Breast epithelium (tissue), 3 donors: Measurements from ENCODE around the gene TASOR2.

Experiments
- POLR2A ChIP-seq: fragments of 450-650 bp; IDR thresholded peaks from one replicate; pipeline ENCODE4 v1.6.1; 2016; ENCODE audit warnings: antibody characterized with exemption, mild to moderate bottlenecking, moderate library complexity
- POLR2AphosphoS5 ChIP-seq, 3 donors: sonication (generic); formaldehyde crosslinking; IDR thresholded peaks; one replicate each; pipeline ENCODE4 v1.6.1; 2017; ENCODE audit warnings: antibody characterized with exemption in 3 of 3
- TF ChIP-seq, protein P1 (sequence below), 3 donors: fragments of 450-650 bp; IDR thresholded peaks; one replicate each; pipeline ENCODE4 v1.5.1; 2016 to 2017; ENCODE audit warnings: antibody characterized with exemption in 3 of 3, mild to moderate bottlenecking in 3 of 3, moderate library complexity in 3 of 3

GRCh38 chr10:5634918-5635317 lies 49.7 kb upstream of the TASOR2 start:
- no peak for TF ChIP-seq POLR2A
- TF ChIP-seq, protein P1, sequence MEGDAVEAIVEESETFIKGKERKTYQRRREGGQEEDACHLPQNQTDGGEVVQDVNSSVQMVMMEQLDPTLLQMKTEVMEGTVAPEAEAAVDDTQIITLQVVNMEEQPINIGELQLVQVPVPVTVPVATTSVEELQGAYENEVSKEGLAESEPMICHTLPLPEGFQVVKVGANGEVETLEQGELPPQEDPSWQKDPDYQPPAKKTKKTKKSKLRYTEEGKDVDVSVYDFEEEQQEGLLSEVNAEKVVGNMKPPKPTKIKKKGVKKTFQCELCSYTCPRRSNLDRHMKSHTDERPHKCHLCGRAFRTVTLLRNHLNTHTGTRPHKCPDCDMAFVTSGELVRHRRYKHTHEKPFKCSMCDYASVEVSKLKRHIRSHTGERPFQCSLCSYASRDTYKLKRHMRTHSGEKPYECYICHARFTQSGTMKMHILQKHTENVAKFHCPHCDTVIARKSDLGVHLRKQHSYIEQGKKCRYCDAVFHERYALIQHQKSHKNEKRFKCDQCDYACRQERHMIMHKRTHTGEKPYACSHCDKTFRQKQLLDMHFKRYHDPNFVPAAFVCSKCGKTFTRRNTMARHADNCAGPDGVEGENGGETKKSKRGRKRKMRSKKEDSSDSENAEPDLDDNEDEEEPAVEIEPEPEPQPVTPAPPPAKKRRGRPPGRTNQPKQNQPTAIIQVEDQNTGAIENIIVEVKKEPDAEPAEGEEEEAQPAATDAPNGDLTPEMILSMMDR (IDR thresholded peaks at IDR 0.05) = no peak
- no peak for TF ChIP-seq POLR2AphosphoS5 (IDR thresholded peaks at IDR 0.05)
